ENCODE measurements around the gene PI16. TPM values are rescaled to one million over a fixed set of nuclear protein-coding genes. Genes with fewer than 3 reads are reported as not detected.

Gene PI16
- total and polyA plus RNA-seq, 2 donors (not counting 1 experiment from before 2014, with no cell fraction given), result 1.4 to 7.4 TPM

DNA sequence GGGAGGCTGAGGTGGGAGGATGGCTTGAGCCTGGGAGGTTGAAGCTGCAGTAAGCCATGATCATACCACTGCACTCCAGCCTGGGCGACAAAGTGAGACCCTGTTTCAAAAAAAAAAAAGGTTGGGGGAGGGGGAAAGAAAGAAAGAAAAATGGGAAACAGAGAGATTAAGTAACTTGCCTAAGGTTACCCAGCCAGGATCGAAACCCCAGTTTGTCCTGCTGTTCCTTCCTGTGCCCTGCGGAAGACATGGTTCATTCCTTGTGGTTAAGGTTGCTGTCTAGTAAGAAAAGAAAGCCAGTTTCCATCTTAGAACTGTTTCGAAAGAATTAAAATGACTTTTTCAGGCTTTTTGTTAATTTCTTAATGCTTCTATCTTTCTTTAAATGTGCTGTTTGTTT lies 38.9 kb upstream of the PI16 start:
- H3K79me2 ChIP-seq (ENCODE audit: control insufficient read depth, insufficient read depth, low read length), result no peaks in the 10 kb centered on the region
- 92% methylated on average over 3 of the region's 4 CpGs for WGBS (ENCODE audit: insufficient coverage)
- peaks cover 14% of the 10 kb centered on the region for H3K4me1 Mint-ChIP-seq
- no peak overlapping the region for H3K4me3 ChIP-seq (ENCODE audit: control extremely low read depth in 1 of 5, extremely low read depth in 1 of 5, insufficient read depth in 1 of 5, low read depth in 2 of 5, low read length in 4 of 5)
- no peak overlapping the region for H3K9ac ChIP-seq (ENCODE audit: low read length)
- no peak overlapping the region for H3K4me2 ChIP-seq (replicated peaks; ENCODE audit: low read depth, low read length, poor library complexity, severe bottlenecking)
- ChIA-PET CTCF (interaction anchor here (0.8 to 2.1 kb wide), 3 partner anchors 17 to 102 kb away, joined by 3 to 6 read pairs (median 3); no protein-coding TSS in a partner anchor), POLR2A (no interaction called here)
- TF ChIP-seq EZH2 (IDR thresholded peaks at IDR 0.05; ENCODE audit: borderline replicate concordance, insufficient read depth, low read depth, low read length, poor library complexity, severe bottlenecking), result no peak
- TF ChIP-seq, protein P1, sequence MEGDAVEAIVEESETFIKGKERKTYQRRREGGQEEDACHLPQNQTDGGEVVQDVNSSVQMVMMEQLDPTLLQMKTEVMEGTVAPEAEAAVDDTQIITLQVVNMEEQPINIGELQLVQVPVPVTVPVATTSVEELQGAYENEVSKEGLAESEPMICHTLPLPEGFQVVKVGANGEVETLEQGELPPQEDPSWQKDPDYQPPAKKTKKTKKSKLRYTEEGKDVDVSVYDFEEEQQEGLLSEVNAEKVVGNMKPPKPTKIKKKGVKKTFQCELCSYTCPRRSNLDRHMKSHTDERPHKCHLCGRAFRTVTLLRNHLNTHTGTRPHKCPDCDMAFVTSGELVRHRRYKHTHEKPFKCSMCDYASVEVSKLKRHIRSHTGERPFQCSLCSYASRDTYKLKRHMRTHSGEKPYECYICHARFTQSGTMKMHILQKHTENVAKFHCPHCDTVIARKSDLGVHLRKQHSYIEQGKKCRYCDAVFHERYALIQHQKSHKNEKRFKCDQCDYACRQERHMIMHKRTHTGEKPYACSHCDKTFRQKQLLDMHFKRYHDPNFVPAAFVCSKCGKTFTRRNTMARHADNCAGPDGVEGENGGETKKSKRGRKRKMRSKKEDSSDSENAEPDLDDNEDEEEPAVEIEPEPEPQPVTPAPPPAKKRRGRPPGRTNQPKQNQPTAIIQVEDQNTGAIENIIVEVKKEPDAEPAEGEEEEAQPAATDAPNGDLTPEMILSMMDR (IDR thresholded peaks at IDR 0.05), result no peak
- H3K9me3 Mint-ChIP-seq (ENCODE audit: insufficient read depth), result no peaks in the 10 kb centered on the region
- peaks cover 13 to 16% of the 10 kb centered on the region in 2 donors for H3K4me1 ChIP-seq (ENCODE audit: control insufficient read depth in 2 of 2, insufficient read depth in 2 of 2, low read length in 2 of 2)
- H4K20me1 ChIP-seq (ENCODE audit: control insufficient read depth, insufficient read depth, low read length, poor library complexity, severe bottlenecking), result no peaks in the 10 kb centered on the region
- H3K27ac Mint-ChIP-seq, result no peak overlapping the region
- H3K36me3 ChIP-seq (replicated peaks in 1 of 2; ENCODE audit: control extremely low read depth in 1 of 2, control insufficient read depth in 1 of 2, extremely low read depth in 1 of 2, insufficient read depth in 2 of 2, low read length in 1 of 2), result peaks cover 0 to 78% of the 10 kb centered on the region in 2 experiments
- ATAC-seq (ENCODE audit: low read depth) (no peak), DNase-seq (no peak)
- no peaks in the 10 kb centered on the region for H3K9me3 ChIP-seq (ENCODE audit: control extremely low read depth in 1 of 3, control insufficient read depth in 2 of 3, insufficient read depth in 1 of 3, low read length in 2 of 3)
- no peaks in the 10 kb centered on the region for H3K27me3 ChIP-seq (replicated peaks in 1 of 4; ENCODE audit: control extremely low read depth in 1 of 4, control insufficient read depth in 3 of 4, insufficient read depth in 4 of 4, low read length in 3 of 4)
- no peak overlapping the region for H3K27ac ChIP-seq (ENCODE audit: low read length in 2 of 2)
- intact Hi-C loops (cut with micrococcal nuclease), result no loop called here
- no peaks in the 10 kb centered on the region for H3K27me3 Mint-ChIP-seq
- H2AFZ ChIP-seq (ENCODE audit: insufficient read depth, low read depth, low read length, poor library complexity, severe bottlenecking), result no peak overlapping the region
- no peak overlapping the region for H3K4me3 Mint-ChIP-seq

DNA sequence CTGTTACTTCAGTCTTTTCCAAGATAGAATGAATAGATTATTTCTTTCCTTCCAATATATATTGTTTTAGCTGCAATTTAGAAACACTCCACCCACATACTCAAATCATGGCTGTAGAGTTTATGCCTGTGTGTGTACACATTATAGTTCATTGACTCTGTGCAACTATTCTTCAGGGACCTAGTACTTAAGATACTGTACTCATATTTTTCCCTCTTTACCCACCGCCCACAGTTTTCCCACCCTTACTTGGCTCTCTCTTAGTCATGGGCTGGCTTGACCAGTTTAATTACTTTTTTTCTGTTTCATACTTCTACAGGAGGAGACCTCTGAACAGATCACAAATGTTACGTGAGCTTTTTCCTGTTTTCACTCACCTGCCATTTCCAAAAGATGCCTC lies 38.4 kb upstream of the PI16 start:
- intact Hi-C loops (cut with micrococcal nuclease), result no loop called here
- ChIA-PET CTCF (interaction anchor here (1.3 to 2.1 kb wide), 2 partner anchors 17 to 102 kb away, joined by 3 to 6 read pairs; no protein-coding TSS in a partner anchor), POLR2A (no interaction called here)
- WGBS (ENCODE audit: insufficient coverage), result 60% methylated on average over 1 of the region's 2 CpGs
- Histone ChIP-seq H2AFZ (ENCODE audit: insufficient read depth, low read depth, low read length, poor library complexity, severe bottlenecking) (no peak overlapping the region), H3K27ac (ENCODE audit: low read length in 2 of 2) (no peak overlapping the region), H3K4me2 (replicated peaks; ENCODE audit: low read depth, low read length, poor library complexity, severe bottlenecking) (no peak overlapping the region), H3K9ac (ENCODE audit: low read length) (no peak overlapping the region), H3K36me3 (replicated peaks in 1 of 2; ENCODE audit: control extremely low read depth in 1 of 2, control insufficient read depth in 1 of 2, extremely low read depth in 1 of 2, insufficient read depth in 2 of 2, low read length in 1 of 2) (peaks cover 0 to 82% of the 10 kb centered on the region in 2 experiments), H3K9me3 (ENCODE audit: control extremely low read depth in 1 of 3, control insufficient read depth in 2 of 3, insufficient read depth in 1 of 3, low read length in 2 of 3) (no peaks in the 10 kb centered on the region), H4K20me1 (ENCODE audit: control insufficient read depth, insufficient read depth, low read length, poor library complexity, severe bottlenecking) (no peaks in the 10 kb centered on the region), H3K4me3 (ENCODE audit: control extremely low read depth in 1 of 5, extremely low read depth in 1 of 5, insufficient read depth in 1 of 5, low read depth in 2 of 5, low read length in 4 of 5) (no peak overlapping the region), H3K79me2 (ENCODE audit: control insufficient read depth, insufficient read depth, low read length) (no peaks in the 10 kb centered on the region), H3K4me1 (ENCODE audit: control insufficient read depth in 2 of 2, insufficient read depth in 2 of 2, low read length in 2 of 2) (peaks cover 13 to 16% of the 10 kb centered on the region in 2 donors), H3K27me3 (replicated peaks in 1 of 4; ENCODE audit: control extremely low read depth in 1 of 4, control insufficient read depth in 3 of 4, insufficient read depth in 4 of 4, low read length in 3 of 4) (no peaks in the 10 kb centered on the region)
- no peak overlapping the region for H3K4me3 Mint-ChIP-seq
- DNase-seq, result no peak
- H3K27ac Mint-ChIP-seq, result no peak overlapping the region
- H3K27me3 Mint-ChIP-seq, result no peaks in the 10 kb centered on the region
- H3K4me1 Mint-ChIP-seq, result peaks cover 14% of the 10 kb centered on the region
- ATAC-seq (ENCODE audit: low read depth), result no peak
- TF ChIP-seq EZH2 (IDR thresholded peaks at IDR 0.05; ENCODE audit: borderline replicate concordance, insufficient read depth, low read depth, low read length, poor library complexity, severe bottlenecking), result no peak
- TF ChIP-seq, protein P1 (IDR thresholded peaks at IDR 0.05), result no peak
- no peaks in the 10 kb centered on the region for H3K9me3 Mint-ChIP-seq (ENCODE audit: insufficient read depth)

Measured in B cell (primary cell).